Lower leg skin (tissue), 4 donors: ENCODE results near the gene SRCIN1. TPM values are rescaled to one million over a fixed set of nuclear protein-coding genes. Genes with fewer than 3 reads are reported as not detected.
"Not testable (repeated sequence)": the region's sequence is repeated elsewhere in the genome, so short reads cannot be mapped to it uniquely, and the experiment has no call there.

Experiments used
- DNase-seq, 2 donors: peaks; one replicate each; pipeline ENCODE4 v3.0.0-alpha.2; 2019; ENCODE audit warnings: low spot score in 2 of 2
- H3K4me3 ChIP-seq: fragments of 200-600 bp; sonication (generic); 2 replicates; pipeline ENCODE4 v1.5.1; 2017; ENCODE audit warnings: mild to moderate bottlenecking, low read depth; ENCODE audit not compliant: poor library complexity, severe bottlenecking
- POLR2A ChIP-seq, 2 donors: fragments of 450-650 bp; IDR thresholded peaks; one replicate each; pipeline ENCODE4 v1.6.1; 2016 to 2017; ENCODE audit warnings: antibody characterized with exemption in 2 of 2, mild to moderate bottlenecking in 1 of 2, moderate library complexity in 1 of 2
- WGBS, 2 donors: methylation state at CpG; one replicate each; pipeline ENCODE4 v1.1.5; 2018; 5-methylcytosine and 5-hydroxymethylcytosine counted together
- intact Hi-C: fragments of 100-400 bp; cut with DNase I; formaldehyde crosslinking; loops from one replicate; pipeline ENCODE4 v1.15.0; 2023; ENCODE audit warnings: low total_unique reads
- total RNA-seq, 4 donors: library from RNA; depleted of rRNA; stranded (reverse); fragments of >200 nt; gene quantifications; one replicate each; pipeline ENCODE4 v1.1.0, GENCODE V29; 2016
- TF ChIP-seq, protein P1 (sequence below), 3 donors: fragments of 450-650 bp; IDR thresholded peaks; one replicate each; pipeline ENCODE4 v1.5.1; 2016; ENCODE audit warnings: antibody characterized with exemption in 3 of 3, mild to moderate bottlenecking in 3 of 3, moderate library complexity in 2 of 3

Gene SRCIN1
- total RNA-seq, 4 donors from 2014 or later: 12.0 to 20.2 (median 15.6) TPM

DNA sequence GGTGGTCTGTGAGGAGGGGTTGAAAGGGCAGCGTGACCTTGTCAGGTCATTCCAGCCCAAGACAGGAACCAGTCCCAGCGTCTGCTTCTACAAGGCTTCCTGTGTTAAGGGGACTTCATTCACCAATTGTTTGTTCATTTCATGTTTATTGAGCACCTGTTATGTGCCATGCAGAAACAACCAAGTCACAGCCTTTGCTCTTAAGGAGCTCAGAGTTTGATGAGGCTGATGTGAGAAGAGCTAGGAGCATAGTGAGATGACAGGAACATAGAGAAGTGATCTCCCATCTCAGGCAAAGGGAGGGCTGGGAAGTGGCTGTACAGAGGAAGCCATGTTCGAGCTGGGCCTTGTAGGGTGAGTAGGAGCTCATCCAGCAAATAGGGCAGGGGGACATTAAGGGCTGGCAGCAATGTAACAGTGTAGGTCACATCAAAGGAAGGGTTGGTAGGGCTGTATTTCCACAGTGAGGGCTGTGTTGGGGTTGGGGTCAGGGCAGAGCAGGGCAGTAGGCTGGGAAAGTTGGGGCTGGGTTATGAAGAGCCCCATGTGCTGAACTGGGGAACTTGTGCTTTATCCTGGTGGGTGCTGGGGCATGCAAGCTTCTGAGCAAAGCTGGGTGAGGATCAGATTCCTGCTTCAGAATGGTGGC lies 97.7 kb downstream of the SRCIN1 start:
- 84 to 86% methylated on average over 3 of the region's 3 CpGs for WGBS, 2 donors
- DNase-seq: no peak

DNA sequence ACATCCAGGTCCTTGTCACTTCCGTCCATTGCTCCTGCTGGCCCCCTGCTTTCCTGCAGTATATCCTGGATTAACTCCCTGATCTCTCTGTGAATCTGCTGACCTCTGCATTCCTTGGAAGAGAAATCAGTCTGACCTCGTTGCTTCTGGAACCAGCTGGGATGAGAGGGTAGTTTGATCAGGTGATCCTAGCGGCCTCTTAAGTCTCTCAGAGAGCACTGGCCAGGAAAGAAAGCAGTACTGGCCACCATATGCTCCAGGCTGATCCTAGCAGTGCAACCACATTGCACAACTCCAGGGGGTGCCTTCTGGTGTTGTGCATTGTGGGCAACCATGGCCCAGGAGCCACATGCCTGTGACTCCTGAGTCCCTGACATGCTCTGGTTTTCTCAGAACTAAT lies 98.3 kb downstream of the SRCIN1 start:
- TF ChIP-seq, protein P1, sequence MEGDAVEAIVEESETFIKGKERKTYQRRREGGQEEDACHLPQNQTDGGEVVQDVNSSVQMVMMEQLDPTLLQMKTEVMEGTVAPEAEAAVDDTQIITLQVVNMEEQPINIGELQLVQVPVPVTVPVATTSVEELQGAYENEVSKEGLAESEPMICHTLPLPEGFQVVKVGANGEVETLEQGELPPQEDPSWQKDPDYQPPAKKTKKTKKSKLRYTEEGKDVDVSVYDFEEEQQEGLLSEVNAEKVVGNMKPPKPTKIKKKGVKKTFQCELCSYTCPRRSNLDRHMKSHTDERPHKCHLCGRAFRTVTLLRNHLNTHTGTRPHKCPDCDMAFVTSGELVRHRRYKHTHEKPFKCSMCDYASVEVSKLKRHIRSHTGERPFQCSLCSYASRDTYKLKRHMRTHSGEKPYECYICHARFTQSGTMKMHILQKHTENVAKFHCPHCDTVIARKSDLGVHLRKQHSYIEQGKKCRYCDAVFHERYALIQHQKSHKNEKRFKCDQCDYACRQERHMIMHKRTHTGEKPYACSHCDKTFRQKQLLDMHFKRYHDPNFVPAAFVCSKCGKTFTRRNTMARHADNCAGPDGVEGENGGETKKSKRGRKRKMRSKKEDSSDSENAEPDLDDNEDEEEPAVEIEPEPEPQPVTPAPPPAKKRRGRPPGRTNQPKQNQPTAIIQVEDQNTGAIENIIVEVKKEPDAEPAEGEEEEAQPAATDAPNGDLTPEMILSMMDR (IDR thresholded peaks at IDR 0.05): no peak
- TF ChIP-seq POLR2A (IDR thresholded peaks at IDR 0.05): no peak
- intact Hi-C loops: no loop called here
- H3K4me3 ChIP-seq: no peak overlapping the region
- 68 to 80% methylated on average over 3 of the region's 3 CpGs for WGBS, 2 donors
- DNase-seq: no peak

More for the DNA sequence above, 97.7 kb downstream of the SRCIN1 start:
- no peak overlapping the region for H3K4me3 ChIP-seq
- intact Hi-C loops: no loop called here
- no peak for TF ChIP-seq POLR2A (IDR thresholded peaks at IDR 0.05)
- TF ChIP-seq, protein P1 (IDR thresholded peaks at IDR 0.05): no peak

GRCh38 chr17:38504216-38504615 lies 101.5 kb downstream of the SRCIN1 start:
- DNase-seq: no peak
- 91 to 94% methylated on average over 13 to 14 of the region's 14 CpGs for WGBS, 2 donors
- H3K4me3 ChIP-seq: no peak overlapping the region
- intact Hi-C loops: no loop called here
- no peak for TF ChIP-seq POLR2A (IDR thresholded peaks at IDR 0.05)
- TF ChIP-seq, protein P1 (IDR thresholded peaks at IDR 0.05): no peak

DNA sequence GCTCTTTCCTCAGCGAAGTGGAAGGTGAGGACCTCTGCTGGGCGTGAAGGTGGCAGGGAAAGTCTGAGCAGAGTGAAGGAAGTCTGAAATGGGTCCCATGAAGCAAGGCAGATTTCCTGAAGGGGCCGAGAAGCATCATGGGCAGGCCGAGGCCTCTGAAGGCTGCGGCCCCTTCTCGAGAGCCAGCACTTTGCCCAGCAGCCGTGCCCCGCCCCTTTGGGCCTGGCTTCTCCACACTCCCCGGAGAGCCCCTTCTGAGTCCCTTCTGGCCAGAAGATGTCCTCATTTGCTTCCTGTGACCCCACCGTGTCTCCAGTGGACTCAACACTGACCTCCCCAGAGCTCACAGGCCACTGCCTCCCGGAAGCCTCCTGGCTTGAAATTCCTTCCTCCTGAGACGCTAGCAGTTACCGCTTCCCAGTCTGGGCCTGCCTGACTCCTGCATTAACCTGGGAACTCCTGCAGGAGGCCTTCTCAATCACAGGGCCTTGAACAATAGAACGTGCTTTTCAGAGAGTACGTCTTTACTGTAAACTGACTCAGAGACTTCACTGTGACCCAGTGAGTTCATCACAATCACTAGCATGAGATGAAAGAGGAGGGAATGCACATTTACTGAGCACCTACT lies 102.4 kb downstream of the SRCIN1 start:
- 87 to 93% methylated on average over 11 to 15 of the region's 15 CpGs for WGBS, 2 donors
- not testable (repeated sequence) for DNase-seq

GRCh38 chr17:38501718-38502117 lies 104.0 kb downstream of the SRCIN1 start:
- DNase-seq, intact Hi-C loops, H3K4me3 ChIP-seq: not testable (repeated sequence)
- WGBS, 2 donors: 96 to 100% methylated on average over 2 of the region's 2 CpGs

More for the DNA sequence above, 102.4 kb downstream of the SRCIN1 start:
- intact Hi-C loops, H3K4me3 ChIP-seq: not testable (repeated sequence)

GRCh38 chr17:38499230-38499629 lies 106.5 kb downstream of the SRCIN1 start:
- not testable (repeated sequence) for H3K4me3 ChIP-seq, DNase-seq
- intact Hi-C loops: loop anchor here (10.0 kb wide), 1 partner anchor 86 kb away; no protein-coding TSS in a partner anchor
- WGBS, 2 donors: 85 to 93% methylated on average over 10 of the region's 10 CpGs

DNA sequence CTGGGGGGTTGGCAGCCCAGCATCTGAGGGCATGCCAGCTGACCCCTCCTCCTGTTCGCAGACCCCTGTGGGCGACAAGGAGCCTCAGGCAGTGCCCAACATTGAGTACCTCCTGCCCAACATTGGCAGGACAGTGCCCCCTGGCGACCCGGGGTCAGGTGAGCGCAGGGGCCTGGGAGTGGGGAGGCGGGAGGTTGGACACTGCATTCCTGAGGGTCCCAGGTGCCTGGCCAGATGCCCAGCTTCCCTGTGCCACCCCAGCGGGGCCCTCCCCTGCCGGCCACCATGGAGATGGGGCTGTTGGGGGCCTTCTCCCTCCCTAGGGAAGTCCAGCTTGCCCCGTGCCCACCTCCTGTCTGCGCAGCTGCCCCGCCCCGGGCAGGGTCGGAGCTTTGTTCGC lies 107.4 kb downstream of the SRCIN1 start:
- WGBS, 2 donors: 84 to 89% methylated on average over 7 to 14 of the region's 14 CpGs
- H3K4me3 ChIP-seq: no peak overlapping the region
- intact Hi-C loops: loop anchor here (10.0 kb wide), 1 partner anchor 86 kb away; no protein-coding TSS in a partner anchor
- DNase-seq: no peak
- TF ChIP-seq, protein P1 (IDR thresholded peaks at IDR 0.05): no peak
- no peak for TF ChIP-seq POLR2A (IDR thresholded peaks at IDR 0.05)

- intact Hi-C loops: loop anchor here (10.0 kb wide), 1 partner anchor 87 kb away; no protein-coding TSS in a partner anchor
- not testable (repeated sequence) for H3K4me3 ChIP-seq, DNase-seq
- WGBS, 2 donors: 90 to 96% methylated on average over 10 of the region's 10 CpGs
Measured at GRCh38 chr17:38497656-38498055, 108.1 kb downstream of the SRCIN1 start.

- WGBS, 2 donors: 89 to 94% methylated on average over 16 of the region's 16 CpGs
- DNase-seq, H3K4me3 ChIP-seq: not testable (repeated sequence)
- intact Hi-C loops: loop anchor here (10.0 kb wide), 1 partner anchor 91 kb away; no protein-coding TSS in a partner anchor
Measured at GRCh38 chr17:38494152-38494551, 111.6 kb downstream of the SRCIN1 start.
